ENCODE data around the gene ZFAND6. TPM values are rescaled to one million over a fixed set of nuclear protein-coding genes. Genes with fewer than 3 reads are reported as not detected.
"Not testable (repeated sequence)": the region's sequence is repeated elsewhere in the genome, so short reads cannot be mapped to it uniquely, and the experiment has no call there.

ZFAND6 gene
- total RNA-seq: 100 to 1,000 TPM in 3 of 7 donors, 10 to 100 TPM in 4; 71.6 to 154 (median 90.5) TPM
- polyA plus RNA-seq: 100 to 1,000 TPM in 1 of 3 donors, 10 to 100 TPM in 2; 68.0 to 108 (median 81.7) TPM
- long read RNA-seq, donor 1, transcript ZFAND6-212 (7 exons, 1,602 nt): minor isoform, 5 of 70 reads
- long read RNA-seq, donor 1, transcript ZFAND6-220 (6 exons, 891 nt): major isoform, 15 of 70 reads
- long read RNA-seq, donor 1, partial matches to known transcripts: 42 of 70 reads
- long read RNA-seq, donor 1, other reads (novel, unspliced or antisense): 0 of 70 reads
- long read RNA-seq, donor 2, transcript ZFAND6-220 (6 exons, 891 nt): major isoform, 11 of 16 reads
- long read RNA-seq, donor 2, partial matches to known transcripts: 0 of 16 reads
- long read RNA-seq, donor 2, other reads (novel, unspliced or antisense): 0 of 16 reads

GRCh38 chr15:80058851-80059785 is at the start of gene ZFAND6:
ZFAND6 (plus strand) TSS chr15:80059676; CDS start chr15:80120345, 60,669 bp downstream.
- intact Hi-C loops (cut with DNase I; ENCODE audit: low total_unique reads): no loop called here

GRCh38 chr15:80010131-80010673 is 49.3 kb upstream of the ZFAND6 start:
- Histone ChIP-seq H3K4me3 (no peak overlapping the region), H3K27ac (peak overlapping the region in 4 of 8 donors; percentile 11 to 69 (median 37)), H3K36me3 (no peaks in the 10 kb centered on the region), H3K4me1 (peaks cover 0 to 27% (median 13%) of the 10 kb centered on the region in 6 donors), H3K9me3 (peaks cover 0 to 3% (median 0%) of the 10 kb centered on the region in 8 donors), H3K27me3 (replicated peaks in 1 of 7) (no peaks in the 10 kb centered on the region)
- 57 to 76% (median 65%) methylated on average over 6 of the region's 6 CpGs for WGBS, 5 donors
- TF ChIP-seq CTCF (IDR thresholded peaks at IDR 0.05 in 8 of 11, conservative IDR thresholded peaks at IDR 0.05 in 3 of 11): no peak
- peak in 1 of 3 donors; percentile 26 for TF ChIP-seq POLR2AphosphoS5 (IDR thresholded peaks at IDR 0.05)
- no peak for TF ChIP-seq POLR2A (IDR thresholded peaks at IDR 0.05)
- intact Hi-C loops (cut with DNase I; ENCODE audit: low total_unique reads): no loop called here
- DNase-seq: no peak

More at GRCh38 chr15:80058851-80059785, at the start of gene ZFAND6:
- WGBS, 5 donors: 0 to 1% (median 1%) methylated on average over 53 to 74 of the region's 74 CpGs
- TF ChIP-seq CTCF (IDR thresholded peaks at IDR 0.05 in 8 of 11, conservative IDR thresholded peaks at IDR 0.05 in 3 of 11): peak in 1 of 11 experiments; percentile 29
- TF ChIP-seq POLR2AphosphoS5 (IDR thresholded peaks at IDR 0.05): peak; percentile 89 to 93 (median 92)
- peak in 2 of 3 donors; percentile 25 to 71 for TF ChIP-seq POLR2A (IDR thresholded peaks at IDR 0.05)
- Histone ChIP-seq H3K4me3 (peak within 1 kb of the TSS; percentile 64 to 90 (median 76)), H3K4me1 (peaks cover 27 to 51% (median 44%) of the 10 kb centered on the region in 6 donors), H3K36me3 (no peaks in the 10 kb centered on the region), H3K27ac (peak within 1 kb of the TSS; percentile 95 to 100 (median 98)), H3K9me3 (no peaks in the 10 kb centered on the region), H3K27me3 (replicated peaks in 1 of 7) (no peaks in the 10 kb centered on the region)
- DNase-seq: peak; percentile 99

- H3K9me3 ChIP-seq; intact Hi-C loops (cut with DNase I; ENCODE audit: low total_unique reads); H3K36me3 ChIP-seq; DNase-seq; H3K4me3 ChIP-seq; H3K27me3 ChIP-seq (replicated peaks in 1 of 7): not testable (repeated sequence)
- peaks cover 0 to 27% (median 13%) of the 10 kb centered on the region in 6 donors for H3K4me1 ChIP-seq
- H3K27ac ChIP-seq: peak overlapping the region in 2 of 8 donors; percentile 44 to 69
- WGBS, 5 donors: 73 to 82% (median 77%) methylated on average over 9 of the region's 9 CpGs
Observed at GRCh38 chr15:80011041-80011523, 48.4 kb upstream of the ZFAND6 start.

GRCh38 chr15:80011596-80011995 is 47.9 kb upstream of the ZFAND6 start:
- H3K4me3 ChIP-seq: no peak overlapping the region
- WGBS, 5 donors: 80 to 91% (median 88%) methylated on average over 3 of the region's 3 CpGs
- peak overlapping the region in 2 of 8 donors; percentile 44 to 69 for H3K27ac ChIP-seq
- H3K27me3 ChIP-seq (replicated peaks in 1 of 7): no peaks in the 10 kb centered on the region
- no peaks in the 10 kb centered on the region for H3K36me3 ChIP-seq
- intact Hi-C loops (cut with DNase I; ENCODE audit: low total_unique reads): no loop called here
- peaks cover 0 to 27% (median 13%) of the 10 kb centered on the region in 6 donors for H3K4me1 ChIP-seq
- H3K9me3 ChIP-seq: peaks cover 0 to 3% (median 0%) of the 10 kb centered on the region in 8 donors
- TF ChIP-seq CTCF (IDR thresholded peaks at IDR 0.05 in 8 of 11, conservative IDR thresholded peaks at IDR 0.05 in 3 of 11): no peak
- no peak for TF ChIP-seq POLR2AphosphoS5 (IDR thresholded peaks at IDR 0.05)
- no peak for TF ChIP-seq POLR2A (IDR thresholded peaks at IDR 0.05)
- no peak for DNase-seq
